NCI-H524 treated with DMSO at 0.1 percent for 48 hours (cell line): ENCODE data around the gene TOMM40.
"Not testable (repeated sequence)": the region's sequence is repeated elsewhere in the genome, so short reads cannot be mapped to it uniquely, and the experiment has no call there.

Source experiments
- DNase-seq: peaks from one replicate; lab custom pipeline; 2025; lab: John Stamatoyannopoulos, UW

TOMM40 gene

GRCh38 chr19:44897835-44898234, 6.8 kb downstream of the TOMM40 start:
- no peak for DNase-seq

DNA sequence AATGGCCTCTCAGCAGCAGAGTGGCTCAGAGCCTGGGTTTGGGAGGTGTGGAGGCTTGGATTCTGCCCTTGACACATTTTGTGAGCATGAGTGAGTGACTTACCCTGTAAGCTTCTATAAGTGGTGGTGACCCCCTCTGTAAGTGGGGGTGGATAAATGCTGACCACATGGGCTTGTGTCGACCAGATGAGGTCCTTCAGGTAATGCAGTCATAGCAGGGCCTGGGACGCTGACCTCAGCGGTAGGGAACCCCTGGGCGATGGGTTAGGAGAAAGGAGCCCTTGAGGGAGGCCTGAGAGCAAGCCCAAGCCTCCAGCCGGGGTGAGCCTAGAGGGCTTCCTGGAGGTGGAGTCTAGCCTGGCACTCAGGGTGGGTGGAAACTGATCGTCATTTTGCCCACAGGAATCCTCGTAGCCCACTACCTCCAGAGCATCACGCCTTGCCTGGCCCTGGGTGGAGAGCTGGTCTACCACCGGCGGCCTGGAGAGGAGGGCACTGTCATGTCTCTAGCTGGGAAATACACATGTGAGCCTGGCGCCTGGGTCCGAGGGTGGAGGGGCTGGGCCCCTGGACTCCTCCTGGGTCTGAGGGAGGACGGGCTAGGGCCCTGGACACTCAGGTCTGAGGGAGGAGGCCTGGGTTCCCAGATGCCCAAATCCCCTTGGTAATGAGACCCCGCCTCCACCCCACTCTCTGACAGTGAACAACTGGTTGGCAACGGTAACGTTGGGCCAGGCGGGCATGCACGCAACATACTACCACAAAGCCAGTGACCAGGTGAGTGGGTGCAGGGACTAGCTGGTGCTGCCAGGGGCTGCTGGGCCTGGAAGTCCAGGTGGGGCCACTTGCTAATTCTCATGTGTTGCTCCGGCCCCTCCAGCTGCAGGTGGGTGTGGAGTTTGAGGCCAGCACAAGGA, 9.5 kb downstream of the TOMM40 start:
- DNase-seq: no peak

GRCh38 chr19:44903216-44903601, 12.2 kb downstream of the TOMM40 start:
- DNase-seq: no peak

DNA sequence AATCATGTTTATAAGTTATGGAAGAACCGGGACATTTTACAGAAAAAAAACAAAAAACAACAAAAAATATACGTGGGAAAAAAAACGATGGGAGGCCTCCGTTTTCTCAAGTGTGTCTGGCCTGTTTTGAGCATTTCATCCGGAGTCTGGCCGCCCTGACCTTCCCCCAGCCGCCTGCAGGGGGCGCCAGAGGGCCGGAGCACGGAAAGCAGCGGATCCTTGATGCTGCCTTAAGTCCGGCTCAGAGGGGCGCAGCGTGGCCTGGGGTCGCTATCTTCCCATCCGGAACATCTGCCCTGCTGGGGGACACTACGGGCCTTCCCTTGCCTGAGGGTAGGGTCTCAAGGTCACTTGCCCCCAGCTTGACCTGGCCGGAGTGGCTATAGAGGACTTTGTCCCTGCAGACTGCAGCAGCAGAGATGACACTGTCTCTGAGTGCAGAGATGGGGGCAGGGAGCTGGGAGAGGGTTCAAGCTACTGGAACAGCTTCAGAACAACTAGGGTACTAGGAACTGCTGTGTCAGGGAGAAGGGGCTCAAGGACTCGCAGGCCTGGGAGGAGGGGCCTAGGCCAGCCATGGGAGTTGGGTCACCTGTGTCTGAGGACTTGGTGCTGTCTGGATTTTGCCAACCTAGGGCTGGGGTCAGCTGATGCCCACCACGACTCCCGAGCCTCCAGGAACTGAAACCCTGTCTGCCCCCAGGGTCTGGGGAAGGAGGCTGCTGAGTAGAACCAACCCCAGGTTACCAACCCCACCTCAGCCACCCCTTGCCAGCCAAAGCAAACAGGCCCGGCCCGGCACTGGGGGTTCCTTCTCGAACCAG, 12.8 kb downstream of the TOMM40 start:
- no peak for DNase-seq

GRCh38 chr19:44904426-44904994, 13.5 kb downstream of the TOMM40 start:
- no peak for DNase-seq

DNA sequence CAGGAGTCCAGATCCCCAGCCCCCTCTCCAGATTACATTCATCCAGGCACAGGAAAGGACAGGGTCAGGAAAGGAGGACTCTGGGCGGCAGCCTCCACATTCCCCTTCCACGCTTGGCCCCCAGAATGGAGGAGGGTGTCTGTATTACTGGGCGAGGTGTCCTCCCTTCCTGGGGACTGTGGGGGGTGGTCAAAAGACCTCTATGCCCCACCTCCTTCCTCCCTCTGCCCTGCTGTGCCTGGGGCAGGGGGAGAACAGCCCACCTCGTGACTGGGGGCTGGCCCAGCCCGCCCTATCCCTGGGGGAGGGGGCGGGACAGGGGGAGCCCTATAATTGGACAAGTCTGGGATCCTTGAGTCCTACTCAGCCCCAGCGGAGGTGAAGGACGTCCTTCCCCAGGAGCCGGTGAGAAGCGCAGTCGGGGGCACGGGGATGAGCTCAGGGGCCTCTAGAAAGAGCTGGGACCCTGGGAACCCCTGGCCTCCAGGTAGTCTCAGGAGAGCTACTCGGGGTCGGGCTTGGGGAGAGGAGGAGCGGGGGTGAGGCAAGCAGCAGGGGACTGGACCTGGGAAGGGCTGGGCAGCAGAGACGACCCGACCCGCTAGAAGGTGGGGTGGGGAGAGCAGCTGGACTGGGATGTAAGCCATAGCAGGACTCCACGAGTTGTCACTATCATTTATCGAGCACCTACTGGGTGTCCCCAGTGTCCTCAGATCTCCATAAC, 14.5 kb downstream of the TOMM40 start, which contains the start of gene APOE:
TSS of gene APOE (plus strand) at position 360 of the 724 bp plus-strand sequence. CDS start 829 bp downstream, outside the sequence.
- no peak for DNase-seq

DNA sequence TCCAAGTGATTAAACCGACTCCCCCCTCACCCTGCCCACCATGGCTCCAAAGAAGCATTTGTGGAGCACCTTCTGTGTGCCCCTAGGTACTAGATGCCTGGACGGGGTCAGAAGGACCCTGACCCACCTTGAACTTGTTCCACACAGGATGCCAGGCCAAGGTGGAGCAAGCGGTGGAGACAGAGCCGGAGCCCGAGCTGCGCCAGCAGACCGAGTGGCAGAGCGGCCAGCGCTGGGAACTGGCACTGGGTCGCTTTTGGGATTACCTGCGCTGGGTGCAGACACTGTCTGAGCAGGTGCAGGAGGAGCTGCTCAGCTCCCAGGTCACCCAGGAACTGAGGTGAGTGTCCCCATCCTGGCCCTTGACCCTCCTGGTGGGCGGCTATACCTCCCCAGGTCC, 16.6 kb downstream of the TOMM40 start:
- DNase-seq: no peak

GRCh38 chr19:44908074-44908835, 17.2 kb downstream of the TOMM40 start:
- no peak for DNase-seq

DNA sequence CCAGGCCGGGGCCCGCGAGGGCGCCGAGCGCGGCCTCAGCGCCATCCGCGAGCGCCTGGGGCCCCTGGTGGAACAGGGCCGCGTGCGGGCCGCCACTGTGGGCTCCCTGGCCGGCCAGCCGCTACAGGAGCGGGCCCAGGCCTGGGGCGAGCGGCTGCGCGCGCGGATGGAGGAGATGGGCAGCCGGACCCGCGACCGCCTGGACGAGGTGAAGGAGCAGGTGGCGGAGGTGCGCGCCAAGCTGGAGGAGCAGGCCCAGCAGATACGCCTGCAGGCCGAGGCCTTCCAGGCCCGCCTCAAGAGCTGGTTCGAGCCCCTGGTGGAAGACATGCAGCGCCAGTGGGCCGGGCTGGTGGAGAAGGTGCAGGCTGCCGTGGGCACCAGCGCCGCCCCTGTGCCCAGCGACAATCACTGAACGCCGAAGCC, 17.8 kb downstream of the TOMM40 start:
- DNase-seq: no peak

DNA sequence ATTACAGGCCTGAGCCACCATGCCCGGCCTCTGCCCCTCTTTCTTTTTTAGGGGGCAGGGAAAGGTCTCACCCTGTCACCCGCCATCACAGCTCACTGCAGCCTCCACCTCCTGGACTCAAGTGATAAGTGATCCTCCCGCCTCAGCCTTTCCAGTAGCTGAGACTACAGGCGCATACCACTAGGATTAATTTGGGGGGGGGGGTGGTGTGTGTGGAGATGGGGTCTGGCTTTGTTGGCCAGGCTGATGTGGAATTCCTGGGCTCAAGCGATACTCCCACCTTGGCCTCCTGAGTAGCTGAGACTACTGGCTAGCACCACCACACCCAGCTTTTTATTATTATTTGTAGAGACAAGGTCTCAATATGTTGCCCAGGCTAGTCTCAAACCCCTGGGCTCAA, 18.7 kb downstream of the TOMM40 start:
- DNase-seq: no peak

- DNase-seq: not testable (repeated sequence)
Measured at GRCh38 chr19:44911896-44912295, 20.8 kb downstream of the TOMM40 start.

DNA sequence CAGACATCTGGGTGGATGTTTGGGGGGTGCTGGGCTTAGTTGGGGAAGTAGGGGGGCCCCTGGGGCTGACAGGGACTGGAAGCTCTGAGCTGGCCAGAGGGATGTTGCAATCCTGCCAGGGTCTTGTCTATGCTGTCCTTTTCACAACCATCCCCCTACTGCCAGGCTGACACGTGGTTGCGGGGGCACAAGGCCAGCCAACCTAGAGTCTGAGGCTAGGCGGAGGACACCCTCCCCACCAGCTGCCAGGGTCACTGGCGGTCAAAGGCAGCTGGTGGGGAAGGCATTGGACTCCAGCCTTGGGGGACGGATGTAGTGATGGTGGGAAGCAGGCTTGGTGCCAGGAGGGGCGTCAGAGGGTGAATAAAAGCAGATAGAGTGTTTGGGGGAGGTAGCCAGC, 21.8 kb downstream of the TOMM40 start:
- no peak for DNase-seq

DNA sequence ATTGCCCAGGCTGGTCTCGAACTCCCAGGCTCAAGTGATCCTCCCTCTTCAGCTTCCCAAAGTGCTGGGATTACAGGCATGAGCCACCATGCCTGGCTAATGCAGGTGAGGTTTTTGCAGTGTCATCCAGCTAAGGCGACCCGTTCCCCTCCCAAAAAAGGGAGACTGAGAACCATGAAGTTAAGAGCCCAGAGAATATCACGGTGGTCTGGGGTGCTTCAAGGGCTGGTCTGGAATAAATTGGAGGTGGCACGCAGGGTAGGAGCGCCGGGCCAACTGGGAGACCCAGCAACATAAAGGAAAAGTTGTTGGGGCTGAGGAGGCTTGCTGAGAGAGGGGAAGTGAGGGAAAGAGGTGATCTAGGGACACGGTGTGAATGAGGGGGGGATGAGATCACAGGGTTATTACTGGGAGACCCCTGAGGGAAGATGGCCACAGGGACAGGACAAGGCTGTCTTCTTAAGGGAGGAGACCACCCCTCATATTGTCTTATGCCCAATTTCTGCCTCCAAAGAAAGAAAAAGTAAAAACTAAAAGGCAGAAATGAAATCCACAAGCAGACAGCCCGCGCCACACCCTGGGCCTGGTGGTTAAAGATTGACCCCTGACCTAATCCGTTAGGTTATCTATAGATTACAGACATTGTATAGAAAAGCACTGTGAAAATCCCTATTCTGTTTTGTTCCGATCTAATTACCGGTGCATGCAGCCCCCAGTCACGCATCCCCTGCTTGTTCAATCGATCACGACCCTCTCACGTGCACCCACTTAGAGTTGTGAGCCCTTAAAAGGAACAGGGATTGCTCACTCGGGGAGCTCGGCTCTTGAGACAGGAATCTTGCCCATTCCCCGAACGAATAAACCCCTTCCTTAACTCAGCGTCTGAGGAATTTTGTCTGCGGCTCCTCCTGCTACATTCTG, 22.7 kb downstream of the TOMM40 start:
- DNase-seq: not testable (repeated sequence)

DNA sequence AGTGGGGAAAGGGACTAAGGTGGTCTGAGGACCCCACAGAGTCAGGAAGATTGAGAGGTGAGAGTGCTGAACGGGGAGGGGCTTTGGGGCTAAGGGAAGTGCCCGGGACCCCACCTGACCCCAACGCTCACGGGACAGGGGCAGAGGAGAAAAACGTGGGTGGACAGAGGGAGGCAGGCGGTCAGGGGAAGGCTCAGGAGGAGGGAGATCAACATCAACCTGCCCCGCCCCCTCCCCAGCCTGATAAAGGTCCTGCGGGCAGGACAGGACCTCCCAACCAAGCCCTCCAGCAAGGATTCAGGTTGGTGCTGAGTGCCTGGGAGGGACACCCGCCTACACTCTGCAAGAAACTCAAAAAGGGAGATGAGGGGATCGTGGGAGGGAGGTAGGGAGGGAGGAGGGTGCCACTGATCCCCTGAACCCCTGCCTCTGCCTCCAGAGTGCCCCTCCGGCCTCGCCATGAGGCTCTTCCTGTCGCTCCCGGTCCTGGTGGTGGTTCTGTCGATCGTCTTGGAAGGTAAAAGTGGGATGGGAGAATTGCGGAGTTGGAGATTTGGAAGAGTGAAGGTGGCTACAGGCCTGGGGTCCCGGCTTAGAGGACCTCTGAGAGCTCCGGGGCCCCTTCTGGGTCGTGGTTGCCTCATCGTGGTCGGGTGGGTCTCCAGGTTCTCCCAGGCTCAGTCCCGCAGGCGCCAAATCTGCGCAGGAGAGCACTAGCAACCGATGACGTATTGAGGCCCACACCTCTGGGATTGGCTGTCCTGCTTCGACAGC, 23.6 kb downstream of the TOMM40 start, which contains the start of gene APOC1:
TSS of gene APOC1 (plus strand) at position 176 of the 774 bp plus-strand sequence. CDS start at position 460, 284 bp downstream.
- peak; percentile 27 for DNase-seq

DNA sequence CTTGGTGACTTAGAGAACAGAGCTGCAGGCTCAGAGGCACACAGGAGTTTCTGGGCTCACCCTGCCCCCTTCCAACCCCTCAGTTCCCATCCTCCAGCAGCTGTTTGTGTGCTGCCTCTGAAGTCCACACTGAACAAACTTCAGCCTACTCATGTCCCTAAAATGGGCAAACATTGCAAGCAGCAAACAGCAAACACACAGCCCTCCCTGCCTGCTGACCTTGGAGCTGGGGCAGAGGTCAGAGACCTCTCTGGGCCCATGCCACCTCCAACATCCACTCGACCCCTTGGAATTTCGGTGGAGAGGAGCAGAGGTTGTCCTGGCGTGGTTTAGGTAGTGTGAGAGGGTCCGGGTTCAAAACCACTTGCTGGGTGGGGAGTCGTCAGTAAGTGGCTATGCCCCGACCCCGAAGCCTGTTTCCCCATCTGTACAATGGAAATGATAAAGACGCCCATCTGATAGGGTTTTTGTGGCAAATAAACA, 33.2 kb downstream of the TOMM40 start:
- DNase-seq: no peak

DNA sequence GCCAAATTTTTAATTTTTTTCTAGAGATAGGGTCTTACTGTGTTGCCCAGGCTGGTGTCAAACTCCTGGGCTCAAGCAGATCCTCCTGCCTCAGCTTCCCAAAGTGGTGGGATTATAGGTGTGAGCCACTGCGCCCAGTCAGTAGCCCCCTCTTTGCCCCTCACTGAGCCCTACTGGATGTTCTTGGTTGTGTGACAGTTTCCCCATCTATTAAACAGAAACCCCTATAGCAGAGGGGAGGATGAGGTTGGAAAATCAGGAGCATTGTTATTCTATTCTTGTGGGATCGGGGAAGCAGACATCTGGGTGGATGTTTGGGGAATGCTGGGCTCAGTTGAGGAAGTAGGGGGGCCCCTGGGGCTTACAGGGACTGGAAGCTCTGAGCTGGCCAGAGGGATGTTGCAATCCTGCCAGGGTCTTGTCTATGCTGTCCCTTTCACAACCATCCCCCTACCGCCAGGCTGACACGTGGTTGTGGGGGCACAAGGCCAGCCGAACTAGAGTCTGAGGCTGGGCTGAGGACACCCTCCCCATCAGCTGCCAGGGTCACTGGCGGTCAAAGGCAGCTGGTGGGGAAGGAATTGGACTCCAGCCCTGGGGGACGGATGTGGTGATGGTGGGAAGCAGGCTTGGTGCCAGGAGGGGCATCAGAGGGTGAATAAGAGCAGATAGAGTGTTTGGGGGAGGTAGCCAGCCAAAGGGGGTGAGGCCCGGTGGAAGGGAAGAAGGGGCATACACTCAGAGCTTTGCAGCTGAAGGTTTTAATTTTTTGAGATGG, 34.2 kb downstream of the TOMM40 start:
- DNase-seq: no peak

- not testable (repeated sequence) for DNase-seq
Measured at GRCh38 chr19:44926245-44927077, 35.4 kb downstream of the TOMM40 start.
